ENCODE data around the gene PLCL2. TPM values are rescaled to one million over a fixed set of nuclear protein-coding genes. Genes with fewer than 3 reads are reported as not detected.
"Not testable (repeated sequence)": the region's sequence is repeated elsewhere in the genome, so short reads cannot be mapped to it uniquely, and the experiment has no call there.

The PLCL2 gene
- total RNA-seq, 2 donors from 2014 or later = 17.8 to 20.5 TPM

DNA sequence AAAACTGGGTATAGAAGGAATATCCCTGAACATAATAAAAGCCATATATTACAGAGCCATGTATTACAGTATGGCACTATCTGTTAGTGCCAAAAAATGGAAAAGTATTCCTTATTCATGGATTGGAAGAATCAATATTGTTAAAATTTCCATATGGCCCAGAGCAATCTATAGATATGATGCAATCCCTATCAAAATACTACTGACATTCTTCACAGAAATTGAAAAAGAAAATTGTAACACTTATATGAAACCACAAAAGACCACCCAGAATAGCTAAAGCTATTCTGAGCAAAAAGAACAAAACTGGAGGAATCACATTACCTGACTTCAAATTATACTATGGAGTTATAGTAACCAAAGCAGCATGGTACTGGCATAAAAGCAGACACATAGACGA lies 218.8 kb downstream of the PLCL2 start:
- Mint-ChIP-seq H3K9me3 (peaks cover 28 to 31% of the 10 kb centered on the region in 2 donors), H3K27ac (no peak overlapping the region), H3K36me3 (peaks cover 24 to 25% of the 10 kb centered on the region in 2 donors)
- ATAC-seq (no peak), DNase-seq (ENCODE audit: low spot score in 2 of 2) (no peak)

DNA sequence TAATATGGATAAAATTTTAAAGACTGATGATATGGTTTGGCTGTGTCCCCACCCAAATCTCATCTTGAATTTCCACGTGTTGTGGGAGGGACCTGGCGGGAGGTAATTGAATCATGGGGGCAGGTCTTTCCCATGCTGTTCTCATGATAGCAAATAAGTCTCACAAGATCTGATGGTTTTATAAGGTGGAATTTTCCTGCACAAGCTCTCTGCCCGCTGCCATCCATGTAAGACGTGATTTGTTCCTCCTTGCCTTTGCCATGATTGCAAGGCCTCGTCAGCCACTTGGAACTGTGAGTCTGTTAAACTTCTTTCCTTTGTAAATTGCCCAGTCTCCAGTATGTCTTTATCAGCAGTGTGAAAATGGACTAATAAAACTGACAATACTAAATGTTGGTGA lies 222.0 kb downstream of the PLCL2 start:
- not testable (repeated sequence) for ATAC-seq; H3K27ac Mint-ChIP-seq; DNase-seq (ENCODE audit: low spot score in 2 of 2)
- H3K9me3 Mint-ChIP-seq = peaks cover 12 to 18% of the 10 kb centered on the region in 2 donors
- peaks cover 9 to 16% of the 10 kb centered on the region in 2 donors for H3K36me3 Mint-ChIP-seq

DNA sequence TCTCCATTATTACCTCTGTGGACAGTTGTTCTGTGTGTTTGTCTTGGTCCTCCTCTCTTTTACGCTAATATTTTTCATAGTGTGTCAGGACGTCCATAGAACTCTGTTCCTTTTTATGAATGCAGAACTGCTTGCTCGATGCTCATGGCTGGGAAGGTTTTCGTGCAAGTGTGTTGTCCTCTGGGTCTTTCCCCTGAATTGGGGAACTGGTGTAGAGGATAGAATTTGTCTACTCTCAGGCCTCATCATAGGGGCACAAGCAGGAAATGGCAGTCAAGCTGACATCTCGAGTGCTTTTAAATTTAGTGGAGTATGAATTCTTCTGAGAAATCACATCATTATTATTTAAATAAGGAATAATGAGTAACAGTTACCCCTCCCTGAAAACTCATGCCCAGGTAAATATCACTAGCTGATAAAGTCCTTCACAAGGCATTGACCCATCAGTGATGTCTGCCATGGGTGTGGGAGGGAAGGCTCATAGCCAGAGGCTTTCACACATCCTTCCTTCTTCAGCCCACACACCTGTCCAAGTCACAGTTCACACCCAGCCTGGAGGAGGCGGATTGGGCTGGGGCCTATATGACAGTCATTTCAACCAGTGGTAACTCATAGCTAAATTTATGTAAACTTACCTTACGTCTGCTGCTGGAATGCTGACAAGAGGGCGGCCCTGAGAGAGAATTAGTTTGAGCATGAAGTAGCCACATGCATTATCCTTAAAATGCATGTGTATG lies 226.1 kb downstream of the PLCL2 start:
- DNase-seq (ENCODE audit: low spot score in 2 of 2) = no peak
- Mint-ChIP-seq H3K36me3 (no peaks in the 10 kb centered on the region), H3K27ac (no peak overlapping the region), H3K9me3 (peaks cover 0 to 5% of the 10 kb centered on the region in 2 donors)
- peak; percentile 48 to 49 for ATAC-seq

DNA sequence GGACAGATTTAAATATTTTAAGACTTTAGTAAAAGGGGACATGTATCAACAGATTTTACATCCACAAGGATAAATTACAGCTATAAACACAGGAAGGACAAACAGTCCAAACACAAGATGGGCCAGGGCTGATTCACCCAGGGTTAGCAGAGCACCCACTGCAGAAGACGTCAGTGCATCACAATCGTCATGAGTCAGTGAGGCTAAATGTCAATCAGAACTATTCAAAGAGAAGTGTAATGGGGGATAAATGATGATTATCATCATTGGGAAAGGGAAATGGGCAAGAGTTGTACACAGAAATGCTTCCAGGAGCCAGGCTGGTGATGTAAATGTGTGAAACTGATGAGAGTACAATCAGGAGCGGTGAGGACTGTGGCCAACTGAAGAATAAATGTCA lies 226.8 kb downstream of the PLCL2 start:
- no peaks in the 10 kb centered on the region for H3K36me3 Mint-ChIP-seq
- ATAC-seq (no peak), DNase-seq (ENCODE audit: low spot score in 2 of 2) (no peak)
- H3K27ac Mint-ChIP-seq = no peak overlapping the region
- H3K9me3 Mint-ChIP-seq = peaks cover 0 to 5% of the 10 kb centered on the region in 2 donors

DNA sequence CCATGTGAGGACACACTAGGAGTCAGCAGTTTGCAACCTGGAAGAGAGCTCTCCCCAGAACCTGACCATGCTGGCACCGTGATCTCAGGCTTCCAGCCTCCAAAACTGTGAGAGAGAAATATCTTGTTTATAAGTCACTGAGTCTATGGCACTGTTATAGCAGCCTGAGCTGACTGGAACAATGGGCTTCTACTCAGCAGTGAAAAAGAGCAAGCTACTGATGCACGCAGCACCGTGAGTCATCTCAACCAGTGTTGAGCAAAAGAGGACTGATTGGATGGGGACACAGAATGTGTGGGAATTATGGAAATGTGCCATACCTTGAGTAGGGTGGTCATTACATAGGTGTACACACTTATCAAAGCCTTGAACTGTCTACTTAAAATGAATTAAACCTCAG lies 230.4 kb downstream of the PLCL2 start:
- no peaks in the 10 kb centered on the region for H3K36me3 Mint-ChIP-seq
- ATAC-seq = no peak

DNA sequence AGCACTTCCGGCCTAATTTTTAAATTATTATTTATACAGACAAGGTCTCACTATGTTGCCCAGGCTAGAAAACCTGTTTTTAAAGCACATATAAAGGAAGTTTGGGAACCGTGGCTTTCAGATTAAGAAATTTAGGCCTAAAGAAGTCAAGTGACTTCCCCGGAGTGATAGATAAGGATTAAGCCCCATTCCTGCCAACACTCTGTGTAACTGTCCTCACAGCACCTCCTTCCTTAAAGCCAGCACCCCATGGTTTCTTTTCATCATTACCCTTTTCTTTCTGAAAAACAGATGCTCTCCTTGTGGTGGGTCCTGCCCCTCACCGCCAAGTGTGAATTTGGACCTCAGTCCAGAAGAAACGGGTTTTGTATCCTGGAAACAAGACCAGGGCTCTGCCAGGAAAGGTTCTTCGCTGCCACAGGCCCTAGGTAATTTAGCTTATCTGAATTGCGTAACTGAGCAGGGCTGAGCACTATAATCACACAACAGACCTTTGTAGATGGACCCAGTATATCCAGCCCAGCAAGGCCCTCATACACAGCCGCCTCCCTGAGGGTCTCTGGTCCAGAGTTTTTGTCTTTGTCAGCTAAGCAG lies 231.3 kb downstream of the PLCL2 start:
- DNase-seq (ENCODE audit: low spot score in 2 of 2) (no peak), ATAC-seq (no peak)
- no peak overlapping the region for H3K27ac Mint-ChIP-seq
- H3K36me3 Mint-ChIP-seq = no peaks in the 10 kb centered on the region
- peaks cover 0 to 9% of the 10 kb centered on the region in 2 donors for H3K9me3 Mint-ChIP-seq

More for the DNA sequence above, 230.4 kb downstream of the PLCL2 start:
- DNase-seq (ENCODE audit: low spot score in 2 of 2) = no peak
- H3K9me3 Mint-ChIP-seq = peaks cover 0 to 9% of the 10 kb centered on the region in 2 donors
- H3K27ac Mint-ChIP-seq = no peak overlapping the region

DNA sequence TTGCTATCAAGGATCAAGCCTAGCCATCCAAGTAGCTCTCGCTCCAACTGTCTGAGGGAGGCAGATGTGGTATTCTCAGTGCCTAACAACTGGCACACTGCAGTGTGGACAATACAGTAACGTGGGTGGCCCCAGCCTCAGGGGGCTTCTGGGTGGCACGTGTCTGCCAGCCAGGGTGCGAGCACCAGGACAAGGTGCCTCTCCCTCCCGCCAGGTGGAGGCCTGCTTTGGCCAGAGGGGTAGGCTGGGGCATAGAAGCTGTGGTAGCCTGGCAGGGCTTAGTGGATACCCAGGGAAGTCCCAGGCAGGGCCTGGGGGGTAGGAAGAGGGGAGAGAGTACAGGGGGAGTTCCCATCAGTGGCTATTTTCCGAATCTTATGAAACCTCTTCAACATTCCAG lies 234.0 kb downstream of the PLCL2 start:
- H3K9me3 Mint-ChIP-seq = peaks cover 0 to 15% of the 10 kb centered on the region in 2 donors
- ATAC-seq = no peak
- peaks cover 0 to 14% of the 10 kb centered on the region in 2 donors for H3K36me3 Mint-ChIP-seq
- DNase-seq (ENCODE audit: low spot score in 2 of 2) = no peak
- H3K27ac Mint-ChIP-seq = no peak overlapping the region

DNA sequence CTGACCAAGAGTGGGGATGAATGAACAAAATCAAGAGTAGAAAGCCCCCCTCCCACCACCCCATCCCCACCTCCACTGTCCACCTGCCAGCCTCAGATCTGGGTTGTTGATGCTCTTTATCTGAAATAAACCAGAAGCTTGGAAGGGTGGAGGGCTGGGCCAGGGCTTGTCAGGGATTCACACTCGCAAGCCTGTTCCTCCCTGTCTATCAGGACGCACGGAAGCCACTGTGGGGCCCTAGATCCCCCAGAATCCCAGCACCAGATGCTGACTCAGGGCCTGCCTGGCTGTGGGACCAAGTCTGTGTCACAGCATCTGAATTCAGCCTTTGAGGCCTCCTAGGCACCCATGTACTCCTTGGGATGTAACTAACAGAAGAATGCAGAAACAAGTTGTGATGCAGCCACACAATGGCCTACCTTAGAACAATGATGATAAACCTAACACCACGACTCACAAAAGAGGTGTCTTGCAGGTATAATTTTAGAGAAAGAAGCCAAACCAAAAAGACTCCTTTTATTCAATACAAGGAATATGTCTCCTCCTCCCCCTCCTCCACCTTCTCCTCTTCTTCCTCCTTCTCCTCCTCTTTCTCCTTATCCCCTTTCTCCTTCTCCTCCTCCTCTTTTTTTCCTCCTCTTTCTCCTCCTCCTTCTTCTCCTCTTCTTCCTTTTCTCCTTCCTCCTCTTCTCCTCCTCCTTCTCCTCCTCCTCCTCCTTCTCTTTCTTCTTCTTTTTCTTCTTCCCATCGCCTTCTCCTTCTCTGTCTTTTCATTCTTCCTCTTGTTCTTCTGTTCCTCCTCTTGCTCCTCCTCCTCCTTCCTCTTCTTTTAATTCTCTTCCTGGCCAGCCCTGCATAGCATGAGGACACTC lies 234.7 kb downstream of the PLCL2 start:
- peaks cover 0 to 14% of the 10 kb centered on the region in 2 donors for H3K36me3 Mint-ChIP-seq
- DNase-seq (ENCODE audit: low spot score in 2 of 2) (no peak), ATAC-seq (no peak)
- peak overlapping the region in 1 of 2 donors; percentile 1 for H3K27ac Mint-ChIP-seq
- peaks cover 0 to 14% of the 10 kb centered on the region in 2 donors for H3K9me3 Mint-ChIP-seq

DNA sequence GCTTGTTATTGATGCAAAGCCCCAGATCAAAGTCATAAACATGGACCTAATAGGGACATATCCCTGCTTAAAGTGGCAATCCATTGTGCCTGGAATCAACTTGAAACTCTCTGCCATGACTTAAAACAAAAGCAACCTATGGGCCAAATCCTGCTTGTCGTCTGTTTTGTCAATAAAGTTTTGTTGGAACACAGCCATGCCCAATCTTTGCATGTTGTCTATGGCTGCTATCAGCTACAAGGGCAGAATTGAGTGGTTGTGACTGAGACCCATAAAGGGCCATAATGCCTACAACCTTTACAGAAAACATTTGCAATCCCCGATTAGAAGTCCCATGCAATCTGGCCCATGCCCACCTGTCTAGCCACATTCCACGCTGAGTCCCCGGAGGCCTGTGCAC lies 235.4 kb downstream of the PLCL2 start:
- H3K36me3 Mint-ChIP-seq = peaks cover 0 to 14% of the 10 kb centered on the region in 2 donors
- no peak for DNase-seq (ENCODE audit: low spot score in 2 of 2)
- H3K27ac Mint-ChIP-seq = peak overlapping the region in 1 of 2 donors; percentile 1
- no peak for ATAC-seq
- H3K9me3 Mint-ChIP-seq = peaks cover 0 to 14% of the 10 kb centered on the region in 2 donors

DNA sequence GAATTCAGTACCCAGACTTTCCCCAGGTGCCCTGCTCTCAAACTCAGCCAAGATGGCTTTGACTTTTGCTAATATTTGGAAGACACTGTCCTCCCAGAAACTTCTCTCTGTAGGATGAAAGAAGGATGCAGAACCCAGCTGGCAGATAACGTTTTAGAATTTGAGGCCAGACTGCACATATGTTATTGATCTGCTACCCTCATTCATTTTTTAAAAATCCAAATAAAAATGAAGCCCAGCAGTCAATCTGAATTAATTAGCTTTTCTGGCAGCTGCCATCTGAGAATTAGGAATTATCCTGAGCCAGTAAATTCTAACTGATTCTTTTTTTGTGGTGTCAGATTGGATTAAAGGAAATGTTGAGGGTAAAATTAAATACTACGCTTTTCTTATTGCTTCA lies 236.6 kb downstream of the PLCL2 start:
- peaks cover 0 to 14% of the 10 kb centered on the region in 2 donors for H3K9me3 Mint-ChIP-seq
- DNase-seq (ENCODE audit: low spot score in 2 of 2) (no peak), ATAC-seq (no peak)
- no peak overlapping the region for H3K27ac Mint-ChIP-seq
- peaks cover 0 to 14% of the 10 kb centered on the region in 2 donors for H3K36me3 Mint-ChIP-seq

DNA sequence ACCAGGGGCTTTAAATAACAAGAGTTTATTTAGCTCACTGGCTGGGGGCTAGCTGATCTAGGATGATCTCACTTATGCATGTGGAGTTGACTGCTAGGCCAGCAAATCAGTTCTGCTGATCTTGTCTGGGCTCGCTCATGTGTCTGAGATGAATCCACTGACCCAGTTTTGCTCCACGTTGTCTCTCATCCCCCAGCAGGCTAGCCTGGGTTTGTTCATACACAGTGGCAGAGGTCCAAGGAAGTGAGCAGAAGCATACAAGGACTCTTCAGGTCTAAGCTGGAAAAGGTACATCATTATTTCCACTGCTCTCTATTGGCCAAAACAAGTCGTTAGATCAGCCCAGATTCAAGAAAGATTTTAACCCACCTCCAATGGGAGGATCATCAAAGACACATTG lies 238.0 kb downstream of the PLCL2 start:
- Mint-ChIP-seq H3K27ac (no peak overlapping the region), H3K9me3 (peaks cover 0 to 14% of the 10 kb centered on the region in 2 donors), H3K36me3 (peaks cover 0 to 14% of the 10 kb centered on the region in 2 donors)
- no peak for DNase-seq (ENCODE audit: low spot score in 2 of 2)
- ATAC-seq = no peak

DNA sequence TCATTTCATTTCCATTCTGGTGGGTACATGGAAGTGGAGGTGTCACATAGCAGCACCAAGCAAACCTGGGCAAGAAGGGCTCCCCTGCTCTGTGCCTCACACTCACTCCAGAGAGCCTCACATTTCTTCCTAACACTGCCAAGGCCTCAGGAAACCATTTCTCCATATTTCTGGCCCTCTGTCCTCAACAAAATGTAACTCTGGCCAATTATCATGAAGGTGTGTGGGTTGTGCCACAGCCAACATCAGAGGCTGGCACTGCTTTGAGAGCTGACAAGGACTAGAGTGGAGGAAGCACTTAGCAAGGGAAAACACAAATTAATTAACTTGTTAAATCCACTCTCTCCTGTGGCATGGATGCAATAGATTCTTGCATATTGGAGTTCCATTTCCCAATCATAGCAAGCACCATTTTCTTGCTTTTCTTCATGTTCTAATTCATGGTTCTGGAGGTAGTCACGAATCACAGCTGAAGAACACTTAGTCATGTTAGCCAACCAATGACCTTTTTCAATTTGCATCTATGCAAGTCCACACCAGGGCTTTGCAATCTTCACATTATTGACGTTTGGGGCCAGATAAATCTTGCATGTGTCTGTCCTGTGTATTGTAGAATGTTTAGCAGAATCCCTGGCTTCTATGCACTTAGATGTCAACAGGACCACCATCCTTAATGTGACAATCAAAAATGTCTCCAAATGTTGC lies 241.1 kb downstream of the PLCL2 start:
- H3K36me3 Mint-ChIP-seq = peaks cover 0 to 20% of the 10 kb centered on the region in 2 donors
- peaks cover 4 to 30% of the 10 kb centered on the region in 2 donors for H3K9me3 Mint-ChIP-seq
- ATAC-seq (no peak), DNase-seq (ENCODE audit: low spot score in 2 of 2) (no peak)
- no peak overlapping the region for H3K27ac Mint-ChIP-seq

DNA sequence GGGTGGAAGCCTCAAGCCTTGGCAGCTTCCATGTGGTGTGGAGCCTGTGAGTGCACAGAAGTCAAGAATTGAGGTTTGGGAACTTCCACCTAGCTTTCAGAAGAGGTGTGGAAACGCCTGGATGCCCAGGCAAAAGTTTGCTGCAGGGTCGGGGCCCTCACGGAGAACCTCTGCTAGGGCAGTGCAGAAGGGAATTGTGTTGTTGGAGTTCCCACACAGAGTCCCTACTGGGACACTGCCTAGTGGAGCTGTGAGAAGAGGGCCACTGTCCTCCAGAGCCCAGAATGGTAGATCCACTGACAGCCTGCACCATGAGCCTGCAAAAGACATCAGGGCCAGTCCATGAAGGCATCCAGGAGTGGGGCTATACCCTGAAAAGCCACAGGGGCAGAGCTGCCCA lies 243.9 kb downstream of the PLCL2 start:
- H3K27ac Mint-ChIP-seq; ATAC-seq; H3K36me3 Mint-ChIP-seq; DNase-seq (ENCODE audit: low spot score in 2 of 2): not testable (repeated sequence)
- H3K9me3 Mint-ChIP-seq = peaks cover 4 to 20% of the 10 kb centered on the region in 2 donors

DNA sequence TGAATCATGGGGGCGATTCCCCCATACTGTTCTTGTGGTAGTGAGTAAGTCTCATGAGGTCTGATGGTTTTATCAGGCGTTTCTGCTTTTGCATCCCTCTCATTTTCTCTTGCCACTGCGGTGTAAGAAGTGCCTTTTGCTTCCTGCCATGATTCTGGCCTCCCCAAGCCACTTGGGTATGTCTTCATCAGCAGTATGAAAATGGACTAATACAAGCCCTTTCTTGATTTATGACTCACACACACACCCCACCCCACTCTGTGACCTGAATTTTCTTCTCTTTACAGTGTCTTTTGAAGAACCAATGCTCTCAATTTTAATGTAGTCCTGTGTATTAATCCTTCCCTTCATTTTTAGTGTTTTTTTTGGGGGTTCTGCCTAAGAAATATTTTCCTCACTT lies 244.8 kb downstream of the PLCL2 start:
- DNase-seq (ENCODE audit: low spot score in 2 of 2) = no peak
- H3K27ac Mint-ChIP-seq = no peak overlapping the region
- peaks cover 0 to 7% of the 10 kb centered on the region in 2 donors for H3K36me3 Mint-ChIP-seq
- ATAC-seq = peak in 1 of 2 donors; percentile 69
- H3K9me3 Mint-ChIP-seq = peaks cover 4 to 20% of the 10 kb centered on the region in 2 donors

DNA sequence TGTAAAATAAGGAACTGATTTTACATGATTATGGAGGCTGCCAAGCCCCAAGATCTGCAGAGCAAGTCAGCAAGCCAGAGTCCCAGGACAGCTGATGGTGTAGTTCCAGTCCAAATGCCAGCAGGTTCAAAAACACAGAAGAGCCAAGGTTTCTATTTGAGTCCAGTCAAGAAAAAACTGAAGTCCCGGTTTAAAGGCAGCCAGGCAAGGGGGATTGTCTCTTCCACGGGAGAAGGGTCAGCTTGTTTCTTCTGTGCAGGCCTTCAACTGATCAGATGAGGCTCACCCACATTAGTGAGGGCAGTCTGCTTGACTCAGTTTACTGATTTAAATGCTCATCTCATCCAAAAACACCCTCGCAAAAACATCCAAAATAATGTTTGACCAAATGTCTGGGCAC lies 246.2 kb downstream of the PLCL2 start:
- no peak for DNase-seq (ENCODE audit: low spot score in 2 of 2)
- H3K27ac Mint-ChIP-seq = no peak overlapping the region
- ATAC-seq = no peak
- H3K36me3 Mint-ChIP-seq = peaks cover 0 to 16% of the 10 kb centered on the region in 2 donors
- H3K9me3 Mint-ChIP-seq = peaks cover 4 to 25% of the 10 kb centered on the region in 2 donors

Data from activated naive CD4-positive, alpha-beta T cell treated with anti-CD3 and anti-CD28 coated beads, Interleukin-2, amount 50 U/mL, for 72 hours (primary cell).